GM12891 (cell line): ENCODE measurements around the gene KHK.

Experiments used
- DNase-seq: peaks from one replicate; pipeline ENCODE4 v3.0.0; 2011; ENCODE audit warnings: low spot score; ENCODE audit not compliant: insufficient read length
- FAIRE-seq: peaks from 2 replicates; lab custom pipeline; 2011; peaks lifted over from hg19 to GRCh38; lab: Jason Lieb, UNC
- PAX5 ChIP-seq: IDR thresholded peaks from 2 replicates; pipeline ENCODE4 v1.6.1; 2011; ENCODE audit warnings: low read length, moderate library complexity, mild to moderate bottlenecking; ENCODE audit not compliant: insufficient read depth, severe bottlenecking
- POLR2A ChIP-seq: IDR thresholded peaks from 2 replicates; pipeline ENCODE4 v1.6.1; 2011; ENCODE audit warnings: low read depth, low read length, control low read depth
- POLR2AphosphoS5 ChIP-seq: IDR thresholded peaks from 2 replicates; pipeline ENCODE4 v1.6.1; 2011; ENCODE audit warnings: low read depth, low read length, control low read depth
- POU2F2 ChIP-seq: IDR thresholded peaks from 2 replicates; pipeline ENCODE4 v1.6.1; 2011; ENCODE audit warnings: low read depth, mild to moderate bottlenecking, control low read depth, low read length, moderate library complexity
- SPI1 ChIP-seq: IDR thresholded peaks from 2 replicates; pipeline ENCODE4 v1.6.1; 2011; ENCODE audit warnings: low read depth, low read length, control low read depth
- TAF1 ChIP-seq: IDR thresholded peaks from 2 replicates; pipeline ENCODE4 v1.6.1; 2011; ENCODE audit warnings: low read depth, low read length, control low read depth

KHK gene

GRCh38 chr2:27049422-27050280 is 36.9 kb upstream of the KHK start:
- DNase-seq, result peak; percentile 74
- no peak for TF ChIP-seq SPI1
- no peak for TF ChIP-seq POLR2A
- peak; percentile 28 for FAIRE-seq

GRCh38 chr2:27050281-27050995 is 36.1 kb upstream of the KHK start:
- FAIRE-seq (peak; percentile 47), DNase-seq (peak; percentile 80)
- 0 out of 2 replicates have a peak, but pooled peaks have one; percentile 3 for TF ChIP-seq POLR2A
- TF ChIP-seq PAX5, result peak; percentile 100
- TF ChIP-seq TAF1, result no peak
- peak; percentile 30; the same call in 1 of the 2 replicates for TF ChIP-seq POU2F2

- TF ChIP-seq TAF1 (peak; percentile 64; the same call in 1 of the 2 replicates), POLR2A (peak; percentile 78), SPI1 (no peak), PAX5 (peak; percentile 14), POU2F2 (peak; percentile 57), POLR2AphosphoS5 (peak; percentile 74)
- FAIRE-seq (peak; percentile 96), DNase-seq (peak; percentile 99)
These were observed 35.3 kb upstream of the KHK start, which contains the start of gene AGBL5 for GRCh38 chr2:27050996-27051901. Gene AGBL5, plus strand, starts transcription at chr2:27051668. Its CDS starts 1,291 bp downstream, at chr2:27052959.

- no peak for FAIRE-seq
- no peak for TF ChIP-seq PAX5
- no peak for TF ChIP-seq POLR2AphosphoS5
- DNase-seq, result no peak
These were observed 34.5 kb upstream of the KHK start for GRCh38 chr2:27051902-27052645.

GRCh38 chr2:27053321-27053720 is 33.3 kb upstream of the KHK start:
- FAIRE-seq, result no peak
- TF ChIP-seq POLR2A (no peak), PAX5 (no peak), TAF1 (no peak), SPI1 (no peak), POU2F2 (no peak), POLR2AphosphoS5 (no peak)
- no peak for DNase-seq

- no peak for DNase-seq
- TF ChIP-seq SPI1, result no peak
- no peak for TF ChIP-seq PAX5
- TF ChIP-seq TAF1, result no peak
- TF ChIP-seq POLR2A, result no peak
- TF ChIP-seq POU2F2, result no peak
- no peak for TF ChIP-seq POLR2AphosphoS5
- FAIRE-seq, result no peak
These were observed 32.8 kb upstream of the KHK start for GRCh38 chr2:27053776-27054175.

GRCh38 chr2:27054721-27055120 is 31.9 kb upstream of the KHK start:
- TF ChIP-seq POLR2A (no peak), PAX5 (no peak), SPI1 (no peak), POU2F2 (no peak), TAF1 (no peak), POLR2AphosphoS5 (no peak)
- FAIRE-seq (no peak), DNase-seq (no peak)

- no peak for DNase-seq
- no peak for FAIRE-seq
- no peak for TF ChIP-seq TAF1
- TF ChIP-seq POU2F2, result no peak
- TF ChIP-seq SPI1, result no peak
- no peak for TF ChIP-seq PAX5
- no peak for TF ChIP-seq POLR2A
- no peak for TF ChIP-seq POLR2AphosphoS5
These were observed 29.4 kb upstream of the KHK start for GRCh38 chr2:27057184-27057583.

GRCh38 chr2:27058210-27058609 is 28.4 kb upstream of the KHK start:
- TF ChIP-seq TAF1 (no peak), POLR2A (peak; percentile 38; the same call in 1 of the 2 replicates)
- no peak for DNase-seq
- FAIRE-seq, result no peak
